HEK293 (cell line): ENCODE results near the gene PGM1.

Experiments
- TRIM28 ChIP-seq: IDR thresholded peaks from 2 replicates; pipeline ENCODE4 v1.6.1; 2011; ENCODE audit warnings: low read length, control low read depth, borderline replicate concordance
- ZBTB8A ChIP-seq: fragments of 450-650 bp; formaldehyde crosslinking; IDR thresholded peaks from 2 replicates; pipeline ENCODE4 v1.5.1; 2016; ENCODE audit warnings: missing biosample characterization, missing genetic modification characterization
- ZNF223 ChIP-seq: fragments of 450-650 bp; formaldehyde crosslinking; IDR thresholded peaks from 2 replicates; pipeline ENCODE4 v1.5.1; 2016; ENCODE audit warnings: missing biosample characterization, missing genetic modification characterization
- ZNF530 ChIP-seq: fragments of 450-650 bp; formaldehyde crosslinking; IDR thresholded peaks from 2 replicates; pipeline ENCODE4 v1.5.1; 2016; ENCODE audit warnings: low read depth, missing biosample characterization, missing genetic modification characterization
- ZSCAN16 ChIP-seq: fragments of 450-650 bp; formaldehyde crosslinking; IDR thresholded peaks from 2 replicates; pipeline ENCODE4 v1.5.1; 2016; ENCODE audit warnings: missing biosample characterization, missing genetic modification characterization
- TF ChIP-seq, protein P1 (sequence below): fragments of 450-650 bp; formaldehyde crosslinking; IDR thresholded peaks from 2 replicates; pipeline ENCODE4 v1.5.1; 2017; ENCODE audit warnings: missing biosample characterization, missing genetic modification characterization
- TF ChIP-seq, protein P2 (sequence below): fragments of 450-650 bp; formaldehyde crosslinking; IDR thresholded peaks from 2 replicates; pipeline ENCODE4 v1.5.1; 2016; ENCODE audit warnings: missing biosample characterization, missing genetic modification characterization
- TF ChIP-seq, protein P3 (sequence below): fragments of 450-650 bp; formaldehyde crosslinking; IDR thresholded peaks from 2 replicates; pipeline ENCODE4 v1.5.1; 2016; ENCODE audit warnings: missing biosample characterization, missing genetic modification characterization
- TF ChIP-seq, protein P4 (sequence below): fragments of 450-650 bp; formaldehyde crosslinking; IDR thresholded peaks from 2 replicates; pipeline ENCODE4 v1.5.1; 2016; ENCODE audit warnings: missing biosample characterization, missing genetic modification characterization

DNA sequence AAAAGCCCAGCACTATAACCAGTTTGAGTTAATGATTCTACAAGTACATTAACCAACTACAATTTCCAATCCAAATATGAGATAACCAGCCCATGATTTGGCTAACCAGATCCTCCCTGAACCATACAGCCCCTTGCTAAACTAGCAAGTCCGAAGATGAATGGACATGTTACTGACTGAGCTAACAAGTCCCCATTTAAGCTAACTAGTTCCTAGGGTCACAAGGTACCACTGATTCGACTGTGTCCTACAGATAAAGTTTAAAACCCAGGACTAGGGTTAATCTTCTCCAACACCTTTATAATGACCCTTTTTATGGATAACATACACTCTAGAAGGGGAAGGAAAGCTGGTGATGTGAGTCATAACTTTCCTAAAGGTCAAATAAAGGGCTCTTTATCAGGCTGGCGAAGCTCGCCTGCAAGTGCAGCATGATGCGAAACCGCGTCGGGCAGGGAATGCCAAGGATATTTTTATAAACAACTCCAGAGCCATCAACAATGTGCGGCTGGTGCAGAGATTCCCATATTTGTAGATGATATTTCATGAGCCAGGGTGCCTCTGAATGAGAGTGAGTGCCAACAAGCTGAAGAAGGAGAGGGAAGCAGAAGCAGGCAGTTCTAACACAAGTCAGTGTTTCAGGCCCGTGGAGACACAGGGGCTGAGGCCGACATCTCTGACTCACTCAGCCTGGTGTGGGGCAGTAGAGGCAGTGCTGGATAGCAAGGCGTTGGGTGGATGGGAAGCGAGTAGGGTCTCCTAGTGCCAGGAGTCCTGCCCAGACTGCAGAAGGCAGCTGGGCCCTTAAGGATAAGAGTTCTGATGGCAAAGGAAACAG lies 105.0 kb downstream of the PGM1 start:
- TF ChIP-seq, protein P1, sequence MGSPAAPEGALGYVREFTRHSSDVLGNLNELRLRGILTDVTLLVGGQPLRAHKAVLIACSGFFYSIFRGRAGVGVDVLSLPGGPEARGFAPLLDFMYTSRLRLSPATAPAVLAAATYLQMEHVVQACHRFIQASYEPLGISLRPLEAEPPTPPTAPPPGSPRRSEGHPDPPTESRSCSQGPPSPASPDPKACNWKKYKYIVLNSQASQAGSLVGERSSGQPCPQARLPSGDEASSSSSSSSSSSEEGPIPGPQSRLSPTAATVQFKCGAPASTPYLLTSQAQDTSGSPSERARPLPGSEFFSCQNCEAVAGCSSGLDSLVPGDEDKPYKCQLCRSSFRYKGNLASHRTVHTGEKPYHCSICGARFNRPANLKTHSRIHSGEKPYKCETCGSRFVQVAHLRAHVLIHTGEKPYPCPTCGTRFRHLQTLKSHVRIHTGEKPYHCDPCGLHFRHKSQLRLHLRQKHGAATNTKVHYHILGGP, result no peak
- TF ChIP-seq, protein P2, sequence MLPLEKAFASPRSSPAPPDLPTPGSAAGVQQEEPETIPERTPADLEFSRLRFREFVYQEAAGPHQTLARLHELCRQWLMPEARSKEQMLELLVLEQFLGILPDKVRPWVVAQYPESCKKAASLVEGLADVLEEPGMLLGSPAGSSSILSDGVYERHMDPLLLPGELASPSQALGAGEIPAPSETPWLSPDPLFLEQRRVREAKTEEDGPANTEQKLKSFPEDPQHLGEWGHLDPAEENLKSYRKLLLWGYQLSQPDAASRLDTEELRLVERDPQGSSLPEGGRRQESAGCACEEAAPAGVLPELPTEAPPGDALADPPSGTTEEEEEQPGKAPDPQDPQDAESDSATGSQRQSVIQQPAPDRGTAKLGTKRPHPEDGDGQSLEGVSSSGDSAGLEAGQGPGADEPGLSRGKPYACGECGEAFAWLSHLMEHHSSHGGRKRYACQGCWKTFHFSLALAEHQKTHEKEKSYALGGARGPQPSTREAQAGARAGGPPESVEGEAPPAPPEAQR, result no peak
- TF ChIP-seq, protein P3, sequence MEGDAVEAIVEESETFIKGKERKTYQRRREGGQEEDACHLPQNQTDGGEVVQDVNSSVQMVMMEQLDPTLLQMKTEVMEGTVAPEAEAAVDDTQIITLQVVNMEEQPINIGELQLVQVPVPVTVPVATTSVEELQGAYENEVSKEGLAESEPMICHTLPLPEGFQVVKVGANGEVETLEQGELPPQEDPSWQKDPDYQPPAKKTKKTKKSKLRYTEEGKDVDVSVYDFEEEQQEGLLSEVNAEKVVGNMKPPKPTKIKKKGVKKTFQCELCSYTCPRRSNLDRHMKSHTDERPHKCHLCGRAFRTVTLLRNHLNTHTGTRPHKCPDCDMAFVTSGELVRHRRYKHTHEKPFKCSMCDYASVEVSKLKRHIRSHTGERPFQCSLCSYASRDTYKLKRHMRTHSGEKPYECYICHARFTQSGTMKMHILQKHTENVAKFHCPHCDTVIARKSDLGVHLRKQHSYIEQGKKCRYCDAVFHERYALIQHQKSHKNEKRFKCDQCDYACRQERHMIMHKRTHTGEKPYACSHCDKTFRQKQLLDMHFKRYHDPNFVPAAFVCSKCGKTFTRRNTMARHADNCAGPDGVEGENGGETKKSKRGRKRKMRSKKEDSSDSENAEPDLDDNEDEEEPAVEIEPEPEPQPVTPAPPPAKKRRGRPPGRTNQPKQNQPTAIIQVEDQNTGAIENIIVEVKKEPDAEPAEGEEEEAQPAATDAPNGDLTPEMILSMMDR (tag by site-specific recombination), result no peak
- TF ChIP-seq TRIM28 (no peak), ZNF530 (tag by site-specific recombination) (no peak), ZNF223 (tag by site-specific recombination) (no peak), ZSCAN16 (tag by site-specific recombination) (no peak), ZBTB8A (tag by site-specific recombination) (no peak)
- TF ChIP-seq, protein P4, sequence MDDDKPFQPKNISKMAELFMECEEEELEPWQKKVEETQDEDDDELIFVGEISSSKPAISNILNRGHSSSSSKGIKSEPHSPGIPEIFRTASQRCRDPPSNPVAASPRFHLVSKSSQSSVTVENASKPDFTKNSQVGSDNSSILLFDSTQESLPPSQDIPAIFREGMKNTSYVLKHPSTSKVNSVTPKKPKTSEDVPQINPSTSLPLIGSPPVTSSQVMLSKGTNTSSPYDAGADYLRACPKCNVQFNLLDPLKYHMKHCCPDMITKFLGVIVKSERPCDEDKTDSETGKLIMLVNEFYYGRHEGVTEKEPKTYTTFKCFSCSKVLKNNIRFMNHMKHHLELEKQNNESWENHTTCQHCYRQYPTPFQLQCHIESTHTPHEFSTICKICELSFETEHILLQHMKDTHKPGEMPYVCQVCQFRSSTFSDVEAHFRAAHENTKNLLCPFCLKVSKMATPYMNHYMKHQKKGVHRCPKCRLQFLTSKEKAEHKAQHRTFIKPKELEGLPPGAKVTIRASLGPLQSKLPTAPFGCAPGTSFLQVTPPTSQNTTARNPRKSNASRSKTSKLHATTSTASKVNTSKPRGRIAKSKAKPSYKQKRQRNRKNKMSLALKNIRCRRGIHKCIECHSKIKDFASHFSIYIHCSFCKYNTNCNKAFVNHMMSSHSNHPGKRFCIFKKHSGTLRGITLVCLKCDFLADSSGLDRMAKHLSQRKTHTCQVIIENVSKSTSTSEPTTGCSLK (tag by site-specific recombination), result no peak
